Astrocyte (in vitro differentiated cells and primary cell): Measurements from ENCODE around the gene TEDC1. TPM values are rescaled to one million over a fixed set of nuclear protein-coding genes. Genes with fewer than 3 reads are reported as not detected.

ENCODE experiments used
- DNase-seq: peaks from one replicate; pipeline ENCODE4 v3.0.0-alpha.2; 2010; ENCODE audit warnings: low read depth
- FAIRE-seq: peaks from 2 replicates; lab custom pipeline; 2011; peaks lifted over from hg19 to GRCh38; lab: Jason Lieb, UNC
- H2AFZ ChIP-seq: 2 replicates; pipeline ENCODE4 v1.6.0; 2012; ENCODE audit warnings: low read depth, low read length, inconsistent platforms
- H3K27ac ChIP-seq: 2 replicates; pipeline ENCODE4 v1.5.1; 2011; ENCODE audit warnings: low read depth, low read length, inconsistent platforms
- H3K27me3 ChIP-seq: 2 replicates; pipeline ENCODE4 v1.6.0; 2011; ENCODE audit warnings: low read length, inconsistent platforms; ENCODE audit not compliant: insufficient read depth
- H3K36me3 ChIP-seq: 2 replicates; pipeline ENCODE4 v1.5.1; 2011; ENCODE audit warnings: low read length, inconsistent platforms; ENCODE audit not compliant: insufficient read depth
- H3K4me1 ChIP-seq: 2 replicates; pipeline ENCODE4 v1.5.1; 2011; ENCODE audit warnings: low read length, inconsistent platforms; ENCODE audit not compliant: insufficient read depth
- H3K4me2 ChIP-seq: 2 replicates; pipeline ENCODE4 v1.6.0; 2012; ENCODE audit warnings: low read length, inconsistent platforms
- H3K4me3 ChIP-seq: 2 replicates; pipeline ENCODE4 v1.5.1; 2011; ENCODE audit warnings: low read depth, mild to moderate bottlenecking, low read length, inconsistent platforms; ENCODE audit not compliant: insufficient read depth
- H3K79me2 ChIP-seq: 2 replicates; pipeline ENCODE4 v1.6.0; 2012; ENCODE audit warnings: mild to moderate bottlenecking, low read length, inconsistent platforms; ENCODE audit not compliant: insufficient read depth
- H3K9ac ChIP-seq: 2 replicates; pipeline ENCODE4 v1.6.0; 2012; ENCODE audit warnings: mild to moderate bottlenecking, low read length, inconsistent platforms
- H3K9me3 ChIP-seq: 2 replicates; pipeline ENCODE4 v1.5.1; 2012; ENCODE audit warnings: low read depth, mild to moderate bottlenecking, low read length, inconsistent platforms; ENCODE audit not compliant: insufficient read depth
- H4K20me1 ChIP-seq: 2 replicates; pipeline ENCODE4 v1.6.0; 2012; ENCODE audit warnings: low read length, inconsistent platforms; ENCODE audit not compliant: insufficient read depth
- H3K27ac Mint-ChIP-seq: one replicate; pipeline ENCODE4 v1.8.0; 2021; ENCODE audit warnings: mild to moderate bottlenecking, mixed read lengths; ENCODE audit not compliant: unreplicated experiment
- H3K27me3 Mint-ChIP-seq: one replicate; pipeline ENCODE4 v1.8.0; 2021; ENCODE audit warnings: low read depth, mixed read lengths; ENCODE audit not compliant: unreplicated experiment
- H3K36me3 Mint-ChIP-seq: one replicate; pipeline ENCODE4 v1.8.0; 2021; ENCODE audit warnings: low read depth, mixed read lengths; ENCODE audit not compliant: unreplicated experiment
- H3K4me1 Mint-ChIP-seq: one replicate; pipeline ENCODE4 v1.8.0; 2021; ENCODE audit warnings: low read depth, mixed read lengths; ENCODE audit not compliant: unreplicated experiment
- H3K4me3 Mint-ChIP-seq: one replicate; pipeline ENCODE4 v1.8.0; 2021; ENCODE audit warnings: mild to moderate bottlenecking, moderate library complexity, mixed read lengths; ENCODE audit not compliant: unreplicated experiment
- H3K9me3 Mint-ChIP-seq: one replicate; pipeline ENCODE4 v1.8.0; 2021; ENCODE audit warnings: mild to moderate bottlenecking, mixed read lengths; ENCODE audit not compliant: unreplicated experiment
- EZH2 ChIP-seq: IDR thresholded peaks from 2 replicates; pipeline ENCODE4 v1.6.1; 2012; ENCODE audit warnings: mild to moderate bottlenecking, low read length, inconsistent platforms; ENCODE audit not compliant: insufficient read depth
- total RNA-seq: library from RNA; stranded (reverse); gene quantifications from 2 replicates; pipeline ENCODE4 v1.2.1, GENCODE V29; 2021
- TF ChIP-seq, protein P1 (sequence below): IDR thresholded peaks from 2 replicates; pipeline ENCODE4 v1.5.1; 2011; ENCODE audit warnings: low read depth, mild to moderate bottlenecking, inconsistent platforms, low read length, moderate library complexity; ENCODE audit not compliant: insufficient read depth

Gene TEDC1
- total RNA-seq, 1 donor from 2014 or later = 5.5 TPM

- H3K36me3 ChIP-seq = no peaks in the 10 kb centered on the region
- no peak for FAIRE-seq
- H3K27ac Mint-ChIP-seq = no peak overlapping the region
These were observed 2.1 kb upstream of the TEDC1 start for GRCh38 chr14:105488781-105489541.

DNA sequence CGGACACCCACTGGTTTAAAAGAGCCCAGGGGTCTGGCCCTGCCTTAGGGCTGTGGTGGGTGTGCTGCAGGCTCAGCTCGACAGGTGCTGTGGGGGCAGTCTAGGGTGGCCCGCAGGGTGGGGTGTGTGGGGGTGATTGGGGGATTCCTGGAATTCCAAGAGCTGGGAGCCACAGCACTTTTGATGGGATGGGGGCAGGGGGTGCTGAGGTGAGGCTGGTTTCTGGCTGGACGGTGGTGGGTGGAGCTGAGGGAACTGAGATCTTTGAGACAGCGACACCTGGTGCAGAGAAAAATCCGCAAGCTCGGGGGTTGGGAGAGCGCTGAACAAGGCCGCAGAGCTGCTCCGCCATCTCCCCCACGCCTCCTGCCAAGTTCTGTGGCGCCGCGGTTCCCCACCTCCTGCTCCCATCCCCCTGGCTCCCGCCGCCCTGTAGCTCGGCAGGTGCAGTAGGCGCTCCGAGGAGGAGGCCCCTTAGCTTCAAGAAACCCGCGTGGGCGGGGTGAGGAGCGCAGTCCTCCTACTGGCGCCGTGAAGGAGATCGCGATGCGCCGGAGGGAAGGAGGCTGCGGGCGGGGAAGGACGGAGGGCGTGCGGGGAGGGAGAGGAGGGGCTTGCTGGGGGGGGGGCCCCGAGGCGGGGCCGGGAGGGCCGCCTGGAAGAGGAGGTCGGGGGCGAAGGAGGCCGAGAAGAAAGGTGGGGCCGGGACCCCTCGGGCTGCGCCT lies 1.3 kb upstream of the TEDC1 start:
- peak overlapping the region; percentile 98 for H3K4me2 ChIP-seq
- peaks cover 13% of the 10 kb centered on the region for H3K27me3 ChIP-seq
- Mint-ChIP-seq H3K27me3 (peaks cover 3% of the 10 kb centered on the region), H3K4me1 (peaks cover 1% of the 10 kb centered on the region), H3K36me3 (no peaks in the 10 kb centered on the region), H3K27ac (peak overlapping the region; percentile 77), H3K9me3 (no peaks in the 10 kb centered on the region), H3K4me3 (peak overlapping the region; percentile 76)
- H3K4me1 ChIP-seq = peaks cover 13% of the 10 kb centered on the region
- DNase-seq (peak; percentile 68), FAIRE-seq (no peak)
- peak overlapping the region; percentile 89 for H3K9ac ChIP-seq
- no peaks in the 10 kb centered on the region for H3K36me3 ChIP-seq
- H2AFZ ChIP-seq = peak overlapping the region; percentile 92
- no peak for TF ChIP-seq EZH2
- TF ChIP-seq, protein P1, sequence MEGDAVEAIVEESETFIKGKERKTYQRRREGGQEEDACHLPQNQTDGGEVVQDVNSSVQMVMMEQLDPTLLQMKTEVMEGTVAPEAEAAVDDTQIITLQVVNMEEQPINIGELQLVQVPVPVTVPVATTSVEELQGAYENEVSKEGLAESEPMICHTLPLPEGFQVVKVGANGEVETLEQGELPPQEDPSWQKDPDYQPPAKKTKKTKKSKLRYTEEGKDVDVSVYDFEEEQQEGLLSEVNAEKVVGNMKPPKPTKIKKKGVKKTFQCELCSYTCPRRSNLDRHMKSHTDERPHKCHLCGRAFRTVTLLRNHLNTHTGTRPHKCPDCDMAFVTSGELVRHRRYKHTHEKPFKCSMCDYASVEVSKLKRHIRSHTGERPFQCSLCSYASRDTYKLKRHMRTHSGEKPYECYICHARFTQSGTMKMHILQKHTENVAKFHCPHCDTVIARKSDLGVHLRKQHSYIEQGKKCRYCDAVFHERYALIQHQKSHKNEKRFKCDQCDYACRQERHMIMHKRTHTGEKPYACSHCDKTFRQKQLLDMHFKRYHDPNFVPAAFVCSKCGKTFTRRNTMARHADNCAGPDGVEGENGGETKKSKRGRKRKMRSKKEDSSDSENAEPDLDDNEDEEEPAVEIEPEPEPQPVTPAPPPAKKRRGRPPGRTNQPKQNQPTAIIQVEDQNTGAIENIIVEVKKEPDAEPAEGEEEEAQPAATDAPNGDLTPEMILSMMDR = peak; percentile 45
- peaks cover 8% of the 10 kb centered on the region for H3K79me2 ChIP-seq
- H3K9me3 ChIP-seq = no peaks in the 10 kb centered on the region
- peak overlapping the region; percentile 75 for H3K27ac ChIP-seq
- peaks cover 5% of the 10 kb centered on the region for H4K20me1 ChIP-seq
- H3K4me3 ChIP-seq = peak overlapping the region; percentile 69

More at GRCh38 chr14:105488781-105489541, 2.1 kb upstream of the TEDC1 start:
- TF ChIP-seq, protein P1 = no peak
- no peak for TF ChIP-seq EZH2
- Mint-ChIP-seq H3K9me3 (no peaks in the 10 kb centered on the region), H3K4me1 (peaks cover 6% of the 10 kb centered on the region), H3K36me3 (no peaks in the 10 kb centered on the region), H3K4me3 (no peak overlapping the region), H3K27me3 (peaks cover 3% of the 10 kb centered on the region)
- no peak overlapping the region for H3K27ac ChIP-seq
- no peak overlapping the region for H2AFZ ChIP-seq
- peaks cover 5% of the 10 kb centered on the region for H4K20me1 ChIP-seq
- H3K4me3 ChIP-seq = no peak overlapping the region
- no peaks in the 10 kb centered on the region for H3K9me3 ChIP-seq
- H3K4me2 ChIP-seq = peak overlapping the region; percentile 98
- peak overlapping the region; percentile 89 for H3K9ac ChIP-seq
- H3K4me1 ChIP-seq = peaks cover 13% of the 10 kb centered on the region
- peaks cover 8% of the 10 kb centered on the region for H3K79me2 ChIP-seq
- H3K27me3 ChIP-seq = peaks cover 13% of the 10 kb centered on the region
- no peak for DNase-seq
